ENCODE data around the gene ARHGAP9. TPM values are rescaled to one million over a fixed set of nuclear protein-coding genes. Genes with fewer than 3 reads are reported as not detected.

ARHGAP9 gene
- total RNA-seq, 4 donors from 2014 or later: 5.2 to 40.5 (median 11.6) TPM

DNA sequence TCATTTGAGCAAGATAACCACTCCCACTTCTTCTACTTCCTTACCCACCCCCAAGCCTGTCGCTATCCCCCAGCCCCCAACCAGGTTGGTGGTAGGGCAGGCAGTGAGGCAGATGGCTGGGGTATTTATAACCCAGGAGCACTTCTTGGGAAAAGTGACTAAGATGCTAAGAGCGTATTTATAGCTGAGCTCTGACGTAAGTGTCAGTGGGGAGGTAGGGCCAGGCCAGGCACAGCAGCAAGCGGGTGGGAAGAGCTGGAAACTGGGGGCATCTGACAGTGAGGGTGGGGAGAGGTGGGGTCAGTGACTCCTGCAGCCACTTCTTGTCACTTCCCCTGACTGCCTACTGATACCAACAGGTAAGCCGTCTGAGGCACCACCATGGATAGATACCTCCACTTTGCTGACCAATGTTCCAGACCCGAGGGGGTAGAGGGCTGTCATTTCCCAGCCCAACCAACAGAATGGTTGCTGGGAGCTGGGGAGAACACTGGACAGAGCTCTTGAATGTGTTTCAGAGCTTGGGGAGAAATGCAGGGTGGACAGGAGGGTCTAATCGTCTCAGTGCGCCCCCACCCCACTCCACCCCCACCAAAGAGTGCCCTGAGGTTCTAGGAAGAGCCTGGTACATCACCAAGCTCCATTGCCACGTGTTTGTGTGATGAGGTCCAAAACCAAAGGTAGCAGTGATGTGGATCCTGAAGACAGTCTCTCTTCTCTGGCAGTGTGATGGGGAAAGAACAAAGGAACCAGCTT, 27.3 kb downstream of the ARHGAP9 start:
- Histone ChIP-seq H3K36me3 (no peaks in the 10 kb centered on the region), H3K9me3 (no peaks in the 10 kb centered on the region), H3K27me3 (peaks cover 0 to 6% of the 10 kb centered on the region in 2 donors), H3K4me3 (no peak overlapping the region), H3K27ac (peak overlapping the region in 2 of 4 donors; percentile 36 to 38), H3K4me1 (peaks cover 0 to 9% (median 2%) of the 10 kb centered on the region in 4 donors)
- no peak for DNase-seq (ENCODE audit: low spot score in 2 of 2)
- TF ChIP-seq EP300 (IDR thresholded peaks at IDR 0.05) (no peak), POLR2A (IDR thresholded peaks at IDR 0.05) (no peak)
- TF ChIP-seq, protein P1, sequence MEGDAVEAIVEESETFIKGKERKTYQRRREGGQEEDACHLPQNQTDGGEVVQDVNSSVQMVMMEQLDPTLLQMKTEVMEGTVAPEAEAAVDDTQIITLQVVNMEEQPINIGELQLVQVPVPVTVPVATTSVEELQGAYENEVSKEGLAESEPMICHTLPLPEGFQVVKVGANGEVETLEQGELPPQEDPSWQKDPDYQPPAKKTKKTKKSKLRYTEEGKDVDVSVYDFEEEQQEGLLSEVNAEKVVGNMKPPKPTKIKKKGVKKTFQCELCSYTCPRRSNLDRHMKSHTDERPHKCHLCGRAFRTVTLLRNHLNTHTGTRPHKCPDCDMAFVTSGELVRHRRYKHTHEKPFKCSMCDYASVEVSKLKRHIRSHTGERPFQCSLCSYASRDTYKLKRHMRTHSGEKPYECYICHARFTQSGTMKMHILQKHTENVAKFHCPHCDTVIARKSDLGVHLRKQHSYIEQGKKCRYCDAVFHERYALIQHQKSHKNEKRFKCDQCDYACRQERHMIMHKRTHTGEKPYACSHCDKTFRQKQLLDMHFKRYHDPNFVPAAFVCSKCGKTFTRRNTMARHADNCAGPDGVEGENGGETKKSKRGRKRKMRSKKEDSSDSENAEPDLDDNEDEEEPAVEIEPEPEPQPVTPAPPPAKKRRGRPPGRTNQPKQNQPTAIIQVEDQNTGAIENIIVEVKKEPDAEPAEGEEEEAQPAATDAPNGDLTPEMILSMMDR (IDR thresholded peaks at IDR 0.05): no peak
- 20 to 24% methylated on average over 9 of the region's 9 CpGs for WGBS, 2 donors

DNA sequence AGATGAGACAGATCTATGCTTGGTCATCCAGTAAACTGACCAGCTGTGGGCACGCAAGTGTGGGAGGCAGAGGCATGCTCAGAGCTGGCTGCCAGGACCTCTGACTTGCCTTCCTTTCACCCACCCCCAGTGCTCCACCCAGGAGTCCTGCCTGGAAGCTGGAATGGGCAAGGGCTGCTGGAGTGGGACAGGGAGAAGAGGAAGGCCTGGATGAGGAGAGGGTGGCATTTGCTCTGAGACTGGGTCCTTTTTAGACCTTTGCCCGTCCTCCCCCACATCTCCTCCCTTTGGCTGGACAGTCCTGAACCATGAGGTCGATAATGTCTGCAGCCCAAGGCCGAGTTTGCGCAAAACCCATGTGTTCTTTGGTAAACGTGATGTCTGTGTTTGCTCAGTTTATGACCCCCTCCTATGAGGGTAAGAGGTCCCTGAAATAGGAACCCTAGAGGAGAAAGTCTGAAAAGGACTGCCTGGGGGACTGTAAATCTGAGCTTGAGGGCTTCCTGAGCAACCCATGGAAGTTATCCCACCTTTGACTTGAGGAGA, 28.4 kb downstream of the ARHGAP9 start:
- no peak overlapping the region for H3K27ac ChIP-seq
- no peaks in the 10 kb centered on the region for H3K9me3 ChIP-seq
- no peaks in the 10 kb centered on the region for H3K36me3 ChIP-seq
- WGBS, 2 donors: 65 to 67% methylated on average over 6 of the region's 6 CpGs
- no peak for DNase-seq (ENCODE audit: low spot score in 2 of 2)
- peaks cover 0 to 6% of the 10 kb centered on the region in 2 donors for H3K27me3 ChIP-seq
- no peak overlapping the region for H3K4me3 ChIP-seq
- TF ChIP-seq, protein P1 (IDR thresholded peaks at IDR 0.05): no peak
- TF ChIP-seq EP300 (IDR thresholded peaks at IDR 0.05) (no peak), POLR2A (IDR thresholded peaks at IDR 0.05) (no peak)
- peaks cover 0 to 9% (median 2%) of the 10 kb centered on the region in 4 donors for H3K4me1 ChIP-seq

DNA sequence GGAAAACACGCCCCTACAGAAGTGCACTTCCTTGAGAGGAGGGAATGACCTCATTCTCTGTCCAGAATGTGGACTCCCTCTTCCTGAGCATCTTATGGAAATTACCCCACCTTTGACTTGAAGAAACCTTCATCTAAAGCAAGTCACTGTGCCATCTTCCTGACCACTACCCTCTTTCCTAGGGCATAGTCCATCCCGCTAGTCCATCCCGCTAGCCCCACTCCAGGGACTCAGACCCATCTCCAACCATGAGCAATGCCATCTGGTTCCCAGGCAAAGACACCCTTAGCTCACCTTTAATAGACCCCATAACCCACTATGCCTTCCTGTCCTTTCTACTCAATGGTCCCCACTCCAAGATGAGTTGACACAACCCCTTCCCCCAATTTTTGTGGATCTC, 29.6 kb downstream of the ARHGAP9 start:
- Histone ChIP-seq H3K27me3 (peaks cover 0 to 1% of the 10 kb centered on the region in 2 donors), H3K9me3 (no peaks in the 10 kb centered on the region), H3K4me1 (no peaks in the 10 kb centered on the region), H3K27ac (no peak overlapping the region), H3K4me3 (no peak overlapping the region), H3K36me3 (no peaks in the 10 kb centered on the region)
- TF ChIP-seq POLR2A (IDR thresholded peaks at IDR 0.05): no peak
- no peak for TF ChIP-seq EP300 (IDR thresholded peaks at IDR 0.05)
- TF ChIP-seq, protein P1 (IDR thresholded peaks at IDR 0.05): no peak
- WGBS, 2 donors: 86 to 90% methylated on average over 3 of the region's 3 CpGs
- no peak for DNase-seq (ENCODE audit: low spot score in 2 of 2)

DNA sequence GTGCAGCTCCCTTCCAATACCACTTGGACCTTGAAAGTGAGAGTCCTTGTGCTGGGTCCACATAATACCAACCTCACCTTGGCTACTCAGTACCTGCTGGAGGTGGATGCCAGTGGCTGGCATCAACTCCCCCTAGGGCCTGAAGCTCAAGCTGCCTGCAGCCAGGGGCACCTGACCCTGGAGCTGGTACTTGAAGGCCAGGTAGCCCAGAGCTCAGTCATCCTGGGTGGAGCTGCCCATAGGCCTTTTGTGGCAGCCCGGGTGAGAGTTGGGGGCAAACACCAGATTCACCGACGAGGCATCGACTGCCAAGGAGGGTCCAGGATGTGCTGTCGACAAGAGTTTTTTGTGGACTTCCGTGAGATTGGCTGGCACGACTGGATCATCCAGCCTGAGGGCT, 30.3 kb downstream of the ARHGAP9 start:
- no peak for DNase-seq (ENCODE audit: low spot score in 2 of 2)
- Histone ChIP-seq H3K9me3 (no peaks in the 10 kb centered on the region), H3K4me3 (no peak overlapping the region), H3K27ac (no peak overlapping the region), H3K27me3 (no peaks in the 10 kb centered on the region), H3K4me1 (no peaks in the 10 kb centered on the region), H3K36me3 (no peaks in the 10 kb centered on the region)
- TF ChIP-seq POLR2A (IDR thresholded peaks at IDR 0.05) (no peak), EP300 (IDR thresholded peaks at IDR 0.05) (no peak)
- TF ChIP-seq, protein P1 (IDR thresholded peaks at IDR 0.05): no peak
- WGBS, 2 donors: 93% methylated on average over 2 to 5 of the region's 7 CpGs

DNA sequence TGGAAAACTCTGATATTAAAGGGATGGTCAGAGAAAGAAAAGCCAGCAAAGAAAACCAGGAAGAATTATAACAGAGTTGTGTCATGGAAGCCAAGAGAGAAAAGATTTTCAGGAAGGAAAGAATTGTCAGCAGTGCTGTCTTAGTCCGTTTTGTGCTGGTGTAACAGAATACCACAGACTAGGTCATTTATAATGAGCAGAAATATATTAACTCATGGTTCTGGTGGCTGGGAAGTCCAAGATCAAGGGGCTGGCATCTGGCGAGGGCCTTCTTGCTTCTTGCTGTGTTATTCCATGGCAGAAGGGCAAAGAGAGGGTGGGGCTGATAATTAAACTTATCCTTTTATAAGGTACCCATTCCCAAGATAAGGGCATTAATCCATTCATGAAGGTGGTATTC, 31.0 kb downstream of the ARHGAP9 start:
- no peaks in the 10 kb centered on the region for H3K27me3 ChIP-seq
- no peak for DNase-seq (ENCODE audit: low spot score in 2 of 2)
- H3K9me3 ChIP-seq: no peaks in the 10 kb centered on the region
- TF ChIP-seq, protein P1 (IDR thresholded peaks at IDR 0.05): no peak
- TF ChIP-seq POLR2A (IDR thresholded peaks at IDR 0.05) (no peak), EP300 (IDR thresholded peaks at IDR 0.05) (no peak)
- H3K4me1 ChIP-seq: no peaks in the 10 kb centered on the region
- 84 to 85% methylated on average over 2 of the region's 2 CpGs for WGBS, 2 donors
- H3K27ac ChIP-seq: no peak overlapping the region
- H3K36me3 ChIP-seq: no peaks in the 10 kb centered on the region
- no peak overlapping the region for H3K4me3 ChIP-seq

All from tibial nerve (tissue), 4 donors.